GM21529 (cell line): ENCODE measurements around the gene NRG2.
A peak's percentile ranks its signal among the peaks of the same experiment; 100 is the strongest.

Source experiments
- ATAC-seq: cut with Tn5 transposase; IDR thresholded peaks from one replicate; pipeline ENCODE4 v1.9.1; 2021; ENCODE audit not compliant: unreplicated experiment

Gene NRG2

GRCh38 chr5:139845846-139846681 lies 197.0 kb downstream of the NRG2 start:
- ATAC-seq: no peak

- peak; percentile 49 for ATAC-seq
Observed at GRCh38 chr5:139844472-139845145, 198.5 kb downstream of the NRG2 start.

- no peak for ATAC-seq
Observed at GRCh38 chr5:139843991-139844390, 199.1 kb downstream of the NRG2 start.

- no peak for ATAC-seq
Observed at GRCh38 chr5:139842321-139842720, 200.8 kb downstream of the NRG2 start.

- no peak for ATAC-seq
Observed at GRCh38 chr5:139841549-139841948, 201.6 kb downstream of the NRG2 start.

- ATAC-seq: no peak
Observed at GRCh38 chr5:139839918-139840317, 203.2 kb downstream of the NRG2 start.

- no peak for ATAC-seq
Observed at GRCh38 chr5:139839232-139839815, 203.8 kb downstream of the NRG2 start.

GRCh38 chr5:139838381-139839197 lies 204.5 kb downstream of the NRG2 start:
- no peak for ATAC-seq

- no peak for ATAC-seq
Observed at GRCh38 chr5:139837711-139838380, 205.3 kb downstream of the NRG2 start.

GRCh38 chr5:139836469-139837208 lies 206.5 kb downstream of the NRG2 start:
- no peak for ATAC-seq

GRCh38 chr5:139835656-139836055 lies 207.4 kb downstream of the NRG2 start:
- ATAC-seq: no peak

- no peak for ATAC-seq
Observed at GRCh38 chr5:139833525-139833924, 209.6 kb downstream of the NRG2 start.

- ATAC-seq: no peak
Observed at GRCh38 chr5:139831624-139832023, 211.5 kb downstream of the NRG2 start.

GRCh38 chr5:139829471-139829870 lies 213.6 kb downstream of the NRG2 start:
- no peak for ATAC-seq

- no peak for ATAC-seq
Observed at GRCh38 chr5:139828207-139828895, 214.7 kb downstream of the NRG2 start.

- ATAC-seq: no peak
Observed at GRCh38 chr5:139825690-139826089, 217.4 kb downstream of the NRG2 start.

- no peak for ATAC-seq
Observed at GRCh38 chr5:139823757-139824355, 219.2 kb downstream of the NRG2 start.

GRCh38 chr5:139822553-139823425 lies 220.3 kb downstream of the NRG2 start:
- ATAC-seq: no peak
